Gastroesophageal sphincter (tissue), 3 donors: ENCODE data around the gene TMEM115.

ENCODE experiments used
- CTCF ChIP-seq, 4 experiments: fragments of 200-600 bp in 2 of 4; fragments of 450-650 bp in 2 of 4; sonication (generic) in 1 of 4; IDR thresholded peaks; one replicate each; pipeline ENCODE4 v1.5.1; 2017 to 2019; ENCODE audit warnings: antibody characterized with exemption in 4 of 4, mild to moderate bottlenecking in 2 of 4, moderate library complexity in 2 of 4
- EP300 ChIP-seq: sonication (generic); formaldehyde crosslinking; IDR thresholded peaks from one replicate; pipeline ENCODE4 v1.6.1; 2017; ENCODE audit warnings: antibody characterized with exemption, mild to moderate bottlenecking
- POLR2A ChIP-seq, 2 donors: fragments of 450-650 bp; IDR thresholded peaks; one replicate each; pipeline ENCODE4 v1.6.1; 2017; ENCODE audit warnings: antibody characterized with exemption in 2 of 2, mild to moderate bottlenecking in 2 of 2, moderate library complexity in 1 of 2

- TF ChIP-seq CTCF (IDR thresholded peaks at IDR 0.05): no peak
- no peak for TF ChIP-seq POLR2A (IDR thresholded peaks at IDR 0.05)
- no peak for TF ChIP-seq EP300
Observed at GRCh38 chr3:50325497-50326181, 33.7 kb downstream of the TMEM115 start.
